Gastroesophageal sphincter (tissue), 3 donors: Measurements from ENCODE around the gene GYG1.

Experiments
- EP300 ChIP-seq: sonication (generic); formaldehyde crosslinking; IDR thresholded peaks from one replicate; pipeline ENCODE4 v1.6.1; 2017; ENCODE audit warnings: antibody characterized with exemption, mild to moderate bottlenecking
- TF ChIP-seq, protein P1 (sequence below), 4 experiments: fragments of 200-600 bp in 2 of 4; fragments of 450-650 bp in 2 of 4; sonication (generic) in 1 of 4; IDR thresholded peaks; one replicate each; pipeline ENCODE4 v1.5.1; 2017 to 2019; ENCODE audit warnings: antibody characterized with exemption in 4 of 4, mild to moderate bottlenecking in 2 of 4, moderate library complexity in 2 of 4

DNA sequence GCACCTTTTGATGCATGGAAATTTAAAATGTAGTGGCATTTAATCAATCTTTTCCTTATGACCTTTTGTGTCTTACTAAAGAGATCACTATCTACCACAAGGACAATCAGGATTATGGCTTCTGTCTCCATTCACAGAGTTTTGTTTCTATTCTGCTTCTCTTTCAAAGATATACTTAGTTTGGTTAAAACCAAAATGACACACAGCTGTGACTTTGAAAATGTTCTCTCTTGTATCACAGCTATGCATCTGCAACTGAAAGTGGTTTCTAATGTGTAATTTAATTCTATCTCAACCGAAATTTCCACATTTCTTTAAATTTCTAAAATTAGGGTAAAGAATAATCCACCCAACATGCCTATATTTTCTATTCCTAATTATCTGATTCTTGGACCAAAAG lies 67.3 kb downstream of the GYG1 start:
- TF ChIP-seq, protein P1, sequence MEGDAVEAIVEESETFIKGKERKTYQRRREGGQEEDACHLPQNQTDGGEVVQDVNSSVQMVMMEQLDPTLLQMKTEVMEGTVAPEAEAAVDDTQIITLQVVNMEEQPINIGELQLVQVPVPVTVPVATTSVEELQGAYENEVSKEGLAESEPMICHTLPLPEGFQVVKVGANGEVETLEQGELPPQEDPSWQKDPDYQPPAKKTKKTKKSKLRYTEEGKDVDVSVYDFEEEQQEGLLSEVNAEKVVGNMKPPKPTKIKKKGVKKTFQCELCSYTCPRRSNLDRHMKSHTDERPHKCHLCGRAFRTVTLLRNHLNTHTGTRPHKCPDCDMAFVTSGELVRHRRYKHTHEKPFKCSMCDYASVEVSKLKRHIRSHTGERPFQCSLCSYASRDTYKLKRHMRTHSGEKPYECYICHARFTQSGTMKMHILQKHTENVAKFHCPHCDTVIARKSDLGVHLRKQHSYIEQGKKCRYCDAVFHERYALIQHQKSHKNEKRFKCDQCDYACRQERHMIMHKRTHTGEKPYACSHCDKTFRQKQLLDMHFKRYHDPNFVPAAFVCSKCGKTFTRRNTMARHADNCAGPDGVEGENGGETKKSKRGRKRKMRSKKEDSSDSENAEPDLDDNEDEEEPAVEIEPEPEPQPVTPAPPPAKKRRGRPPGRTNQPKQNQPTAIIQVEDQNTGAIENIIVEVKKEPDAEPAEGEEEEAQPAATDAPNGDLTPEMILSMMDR (IDR thresholded peaks at IDR 0.05), result no peak
- TF ChIP-seq EP300, result no peak
